Tibial nerve (tissue), 4 donors: ENCODE data around the gene MOGAT2.

Experiments
- CTCF ChIP-seq, 5 experiments: fragments of 200-600 bp in 3 of 5; fragments of 450-650 bp in 2 of 5; sonication (generic) in 3 of 5; IDR thresholded peaks; one replicate each; pipeline ENCODE4 v1.5.1; 2016 to 2019; ENCODE audit warnings: antibody characterized with exemption in 5 of 5, mild to moderate bottlenecking in 3 of 5, moderate library complexity in 2 of 5
- EP300 ChIP-seq, 2 donors: sonication (generic); formaldehyde crosslinking; IDR thresholded peaks; one replicate each; pipeline ENCODE4 v1.6.1; 2017; ENCODE audit warnings: antibody characterized with exemption in 2 of 2, mild to moderate bottlenecking in 1 of 2

GRCh38 chr11:75759832-75760231, 42.2 kb downstream of the MOGAT2 start:
- no peak for TF ChIP-seq CTCF (IDR thresholded peaks at IDR 0.05)
- no peak for TF ChIP-seq EP300 (IDR thresholded peaks at IDR 0.05)
